ENCODE data around the gene EIF4A3.

GRCh38 chr17:80110927-80111701 lies 35.8 kb downstream of the EIF4A3 start:
- no peak for TF ChIP-seq CTCF (IDR thresholded peaks at IDR 0.05)
- no peak for TF ChIP-seq POLR2A (IDR thresholded peaks at IDR 0.05)

Measured in esophagus squamous epithelium (tissue), 4 donors.